Measurements from ENCODE around the gene VWF. TPM values are rescaled to one million over a fixed set of nuclear protein-coding genes. Genes with fewer than 3 reads are reported as not detected.

VWF gene
- total RNA-seq, 6 donors from 2014 or later: 292 to 543 (median 360) TPM

GRCh38 chr12:5944053-5944452 lies 180.4 kb downstream of the VWF start:
- H3K9me3 ChIP-seq: no peaks in the 10 kb centered on the region
- TF ChIP-seq CTCF (IDR thresholded peaks at IDR 0.05): no peak
- no peak for TF ChIP-seq EP300 (IDR thresholded peaks at IDR 0.05)
- no peak for TF ChIP-seq POLR2A (IDR thresholded peaks at IDR 0.05)
- no peak for TF ChIP-seq POLR2AphosphoS5 (IDR thresholded peaks at IDR 0.05)
- H3K4me3 ChIP-seq: no peak overlapping the region
- peaks cover 0 to 62% (median 3%) of the 10 kb centered on the region in 4 donors for H3K36me3 ChIP-seq
- WGBS, 2 donors: 90% methylated on average over 6 to 8 of the region's 8 CpGs
- peaks cover 0 to 11% (median 6%) of the 10 kb centered on the region in 4 donors for H3K4me1 ChIP-seq
- H3K27ac ChIP-seq: no peak overlapping the region
- no peak for ATAC-seq (ENCODE audit: low FRiP score in 2 of 2)
- peaks cover 0 to 15% (median 4%) of the 10 kb centered on the region in 4 donors for H3K27me3 ChIP-seq
- DNase-seq: no peak

GRCh38 chr12:5941907-5942306 lies 182.6 kb downstream of the VWF start:
- WGBS, 2 donors: 69 to 84% methylated on average over 3 of the region's 3 CpGs
- Histone ChIP-seq H3K9me3 (no peaks in the 10 kb centered on the region), H3K4me1 (peaks cover 0 to 11% (median 6%) of the 10 kb centered on the region in 4 donors), H3K4me3 (no peak overlapping the region), H3K27me3 (peaks cover 0 to 15% (median 4%) of the 10 kb centered on the region in 4 donors), H3K27ac (no peak overlapping the region), H3K36me3 (peaks cover 0 to 47% (median 1%) of the 10 kb centered on the region in 4 donors)
- no peak for DNase-seq
- no peak for TF ChIP-seq EP300 (IDR thresholded peaks at IDR 0.05)
- no peak for TF ChIP-seq POLR2A (IDR thresholded peaks at IDR 0.05)
- no peak for TF ChIP-seq POLR2AphosphoS5 (IDR thresholded peaks at IDR 0.05)
- TF ChIP-seq CTCF (IDR thresholded peaks at IDR 0.05): no peak
- no peak for ATAC-seq (ENCODE audit: low FRiP score in 2 of 2)

GRCh38 chr12:5927732-5928516 lies 196.5 kb downstream of the VWF start:
- Histone ChIP-seq H3K9me3 (no peaks in the 10 kb centered on the region), H3K27ac (no peak overlapping the region), H3K27me3 (no peaks in the 10 kb centered on the region), H3K4me1 (no peaks in the 10 kb centered on the region), H3K4me3 (no peak overlapping the region), H3K36me3 (no peaks in the 10 kb centered on the region)
- ATAC-seq (ENCODE audit: low FRiP score in 2 of 2) (no peak), DNase-seq (no peak)
- no peak for TF ChIP-seq POLR2A (IDR thresholded peaks at IDR 0.05)
- no peak for TF ChIP-seq POLR2AphosphoS5 (IDR thresholded peaks at IDR 0.05)
- 56 to 87% methylated on average over 2 of the region's 4 CpGs for WGBS, 2 donors

- Histone ChIP-seq H3K4me3 (no peak overlapping the region), H3K27ac (no peak overlapping the region), H3K4me1 (no peaks in the 10 kb centered on the region), H3K36me3 (peaks cover 0 to 15% (median 0%) of the 10 kb centered on the region in 4 donors), H3K27me3 (no peaks in the 10 kb centered on the region), H3K9me3 (no peaks in the 10 kb centered on the region)
- WGBS, 2 donors: 81 to 82% methylated on average over 9 of the region's 9 CpGs
- TF ChIP-seq CTCF (IDR thresholded peaks at IDR 0.05) (no peak), POLR2AphosphoS5 (IDR thresholded peaks at IDR 0.05) (no peak), POLR2A (IDR thresholded peaks at IDR 0.05) (no peak), EP300 (IDR thresholded peaks at IDR 0.05) (no peak)
- DNase-seq (no peak), ATAC-seq (ENCODE audit: low FRiP score in 2 of 2) (no peak)
Measured at GRCh38 chr12:5925646-5926045, 198.8 kb downstream of the VWF start.

- H3K4me1 ChIP-seq: no peaks in the 10 kb centered on the region
- ATAC-seq (ENCODE audit: low FRiP score in 2 of 2) (no peak), DNase-seq (no peak)
- no peak for TF ChIP-seq EP300 (IDR thresholded peaks at IDR 0.05)
- TF ChIP-seq POLR2A (IDR thresholded peaks at IDR 0.05): no peak
- no peak for TF ChIP-seq CTCF (IDR thresholded peaks at IDR 0.05)
- no peak for TF ChIP-seq POLR2AphosphoS5 (IDR thresholded peaks at IDR 0.05)
- no peaks in the 10 kb centered on the region for H3K9me3 ChIP-seq
- WGBS, 2 donors: 68 to 77% methylated on average over 7 of the region's 7 CpGs
- H3K27me3 ChIP-seq: no peaks in the 10 kb centered on the region
- H3K36me3 ChIP-seq: peaks cover 0 to 22% (median 0%) of the 10 kb centered on the region in 4 donors
- H3K27ac ChIP-seq: no peak overlapping the region
- no peak overlapping the region for H3K4me3 ChIP-seq
Measured at GRCh38 chr12:5924342-5924741, 200.1 kb downstream of the VWF start.

Data from upper lobe of left lung (tissue), 6 donors.